Renal cortical epithelial cell (primary cell): ENCODE measurements around the gene ZNF101. TPM values are rescaled to one million over a fixed set of nuclear protein-coding genes. Genes with fewer than 3 reads are reported as not detected.
"Not testable (repeated sequence)": the region's sequence is repeated elsewhere in the genome, so short reads cannot be mapped to it uniquely, and the experiment has no call there.

Experiments used
- DNase-seq: peaks from one replicate; pipeline ENCODE4 v3.0.0-alpha.2; 2011; ENCODE audit warnings: low read depth
- total RNA-seq: library from RNA; depleted of rRNA; stranded (reverse); fragments of >200 nt; gene quantifications from 2 replicates; pipeline ENCODE4 v1.2.3, GENCODE V29; 2014

ZNF101 gene
- total RNA-seq, 1 donor from 2014 or later = 10.8 TPM

DNA sequence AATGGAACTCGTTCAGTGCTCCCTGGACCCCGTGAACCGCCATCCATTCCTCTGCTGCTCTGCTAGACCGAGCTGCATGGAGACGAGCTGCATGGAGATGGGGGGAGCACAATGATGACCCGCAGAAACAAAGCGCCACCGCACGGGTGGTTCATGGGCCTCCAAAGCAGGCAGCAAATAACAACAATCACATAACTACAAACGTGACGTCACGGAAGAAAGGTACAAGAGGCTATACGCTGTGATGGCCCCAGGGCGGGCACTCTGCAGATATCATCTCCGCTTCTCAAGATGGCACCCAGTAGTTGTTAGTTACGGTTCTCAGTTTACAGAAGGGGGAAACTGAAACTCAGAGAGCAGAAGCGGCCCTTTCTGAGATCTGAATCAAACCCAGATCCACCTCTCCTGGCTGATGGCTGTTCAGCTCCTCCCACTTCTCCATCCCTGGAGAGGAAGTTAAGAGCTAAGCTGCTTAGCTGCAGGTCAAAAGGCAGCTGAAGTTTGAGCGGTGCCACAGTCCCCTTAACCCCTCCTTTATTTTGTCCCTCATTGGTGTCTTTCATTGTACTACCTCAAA is 6.9 kb upstream of the ZNF101 start:
- no peak for DNase-seq

DNA sequence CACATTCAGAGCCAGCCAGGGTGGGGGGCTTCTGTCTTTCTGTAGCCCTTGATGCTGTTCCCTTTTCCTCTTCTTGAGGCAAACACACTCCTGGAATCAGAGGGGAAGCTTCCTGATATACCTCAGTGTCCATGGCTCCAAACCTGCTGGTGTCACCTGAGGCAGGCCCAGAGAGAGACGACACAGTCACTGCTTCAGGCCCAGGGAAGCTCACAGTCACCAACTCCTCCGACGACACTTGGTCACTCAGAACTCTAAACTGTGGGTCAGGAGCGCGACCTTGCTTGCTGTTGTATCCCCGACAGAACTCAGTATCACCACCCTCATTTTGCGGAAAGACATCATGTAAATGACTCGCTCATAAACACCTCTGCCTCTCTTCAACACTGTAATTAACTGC is 6.3 kb upstream of the ZNF101 start:
- no peak for DNase-seq

DNA sequence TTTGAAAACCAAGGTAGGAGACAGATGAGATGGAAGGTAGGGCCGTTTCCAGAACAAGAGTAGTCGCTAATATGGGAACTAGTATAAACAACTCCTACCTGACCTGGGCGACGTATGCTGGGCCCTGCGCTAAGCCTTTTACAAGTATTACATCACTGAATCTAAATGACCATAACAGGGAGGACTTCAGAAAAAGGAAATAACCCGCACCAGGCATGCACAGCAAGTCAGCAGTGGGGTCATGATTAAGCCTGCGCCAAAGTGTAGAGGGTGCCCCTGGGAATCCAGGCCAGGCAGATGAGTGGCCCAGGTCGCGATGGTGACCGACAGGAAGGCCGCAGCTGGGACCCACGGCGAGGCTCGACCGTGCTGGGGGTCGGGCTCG is 5.8 kb upstream of the ZNF101 start:
- DNase-seq = peak; percentile 13

DNA sequence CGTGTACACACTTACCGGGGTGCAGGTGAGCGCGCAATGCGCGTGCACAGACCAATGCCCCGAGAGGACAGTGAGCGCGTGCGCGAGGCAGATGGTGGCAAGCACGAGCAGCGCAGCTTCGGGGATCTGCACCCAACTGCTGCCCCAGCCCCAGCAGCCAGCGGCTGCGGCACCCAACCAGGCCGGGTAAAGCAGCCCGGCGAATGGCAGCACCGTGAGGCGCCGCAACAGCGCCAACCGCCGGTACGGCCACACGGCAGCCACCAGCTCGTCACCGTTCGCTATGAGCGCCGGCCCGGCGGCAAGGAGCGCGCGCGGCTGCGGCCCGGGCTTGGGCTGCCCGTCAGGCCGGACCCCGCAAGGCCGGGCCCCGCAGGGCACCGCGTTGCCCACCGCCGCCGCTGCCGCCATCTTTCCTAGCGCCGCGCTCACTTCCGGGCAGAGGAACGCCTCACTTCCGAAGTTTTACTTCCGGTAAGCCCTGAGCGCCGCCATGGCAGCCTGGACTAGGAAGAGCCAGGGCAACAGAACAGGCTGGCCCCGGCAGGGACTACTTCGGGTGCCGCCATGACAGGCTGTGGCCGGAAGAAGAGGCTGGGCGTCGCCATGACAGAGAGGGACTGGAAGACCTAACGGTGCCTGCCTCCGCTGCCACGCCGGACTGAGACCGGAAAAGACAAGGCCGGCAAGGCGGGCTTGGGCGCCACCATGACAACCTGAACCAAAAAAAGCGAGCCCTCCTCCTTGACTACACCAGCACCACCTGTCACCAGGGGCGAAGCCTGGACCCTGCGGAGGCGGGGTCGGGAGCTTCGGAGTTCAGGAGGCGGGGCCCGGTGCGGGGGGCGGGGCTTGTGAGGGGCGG is 5.2 kb upstream of the ZNF101 start, which contains the start of gene ATP13A1:
ATP13A1 (minus strand) TSS at position 421 of the 865 bp plus-strand sequence; CDS start at position 411, 10 bp downstream.
- peak; percentile 94 for DNase-seq

DNA sequence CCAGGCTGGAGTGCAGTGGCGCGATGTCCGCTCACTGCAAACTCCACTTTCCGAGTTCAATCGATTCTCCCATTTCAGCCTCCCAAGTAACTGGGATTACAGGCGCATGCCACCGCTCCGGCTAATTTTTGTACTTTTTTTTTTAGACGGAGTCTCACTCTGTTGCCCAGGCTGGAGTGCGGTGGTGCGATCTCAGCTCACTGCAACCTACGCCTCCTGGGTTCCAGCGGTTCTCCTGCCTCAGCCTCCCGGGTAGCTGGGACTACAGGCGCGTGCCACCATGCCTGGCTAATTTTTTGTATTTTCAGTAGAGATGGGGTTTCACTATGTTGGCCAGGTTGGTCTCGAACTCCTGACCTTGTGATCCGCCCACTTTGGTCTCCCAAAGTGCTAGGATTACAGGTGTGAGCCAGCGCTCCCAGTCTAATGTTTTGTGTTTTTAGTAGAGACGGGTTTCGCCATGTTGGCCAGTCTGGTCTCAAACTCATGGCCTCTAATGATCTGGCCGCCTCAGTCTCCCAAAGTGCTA is 3.2 kb upstream of the ZNF101 start:
- DNase-seq = not testable (repeated sequence)

DNA sequence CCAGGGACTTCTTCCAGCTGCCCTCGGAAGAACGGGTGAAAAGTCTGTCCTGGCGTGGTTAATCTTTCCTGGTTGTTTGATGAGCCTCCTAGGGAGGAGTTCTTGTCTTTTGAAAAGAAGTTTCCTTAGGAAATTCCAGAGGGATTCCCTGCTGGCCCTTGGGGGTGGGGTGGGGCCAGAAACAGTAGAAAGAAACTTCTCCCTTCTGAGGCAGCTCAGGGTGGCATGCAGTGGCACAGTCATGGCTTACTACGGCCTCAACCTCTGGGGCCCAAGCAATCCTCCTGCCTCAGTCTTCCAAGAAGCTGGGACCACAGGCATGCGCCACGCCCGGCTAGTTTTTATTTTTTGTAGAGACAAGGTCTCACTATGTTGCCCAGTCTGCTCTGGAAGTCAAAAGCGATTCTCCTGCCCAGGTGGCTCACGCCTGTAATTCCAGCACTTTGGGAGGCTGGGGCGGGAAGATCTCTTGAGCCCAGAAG is 1.5 kb downstream of the ZNF101 start:
- DNase-seq = no peak

DNA sequence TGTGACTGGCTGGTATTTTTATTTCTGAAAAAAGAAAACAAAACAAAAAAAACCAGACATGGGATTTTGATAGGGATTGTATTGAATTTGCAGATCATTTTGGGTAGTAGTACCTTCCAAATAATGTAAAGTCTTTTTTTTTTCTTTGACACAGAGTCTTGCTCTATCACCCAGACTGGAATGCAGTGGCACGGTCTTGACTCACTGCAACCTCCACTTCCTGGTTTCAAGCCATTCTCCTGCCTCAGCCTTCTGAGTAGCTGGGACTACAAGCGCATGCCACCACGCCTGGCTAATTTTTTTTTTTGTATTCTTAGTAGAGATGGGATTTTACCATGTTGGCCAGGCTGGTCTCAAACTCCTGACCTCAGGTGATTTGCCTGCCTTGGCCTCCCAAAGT is 4.2 kb downstream of the ZNF101 start:
- no peak for DNase-seq

DNA sequence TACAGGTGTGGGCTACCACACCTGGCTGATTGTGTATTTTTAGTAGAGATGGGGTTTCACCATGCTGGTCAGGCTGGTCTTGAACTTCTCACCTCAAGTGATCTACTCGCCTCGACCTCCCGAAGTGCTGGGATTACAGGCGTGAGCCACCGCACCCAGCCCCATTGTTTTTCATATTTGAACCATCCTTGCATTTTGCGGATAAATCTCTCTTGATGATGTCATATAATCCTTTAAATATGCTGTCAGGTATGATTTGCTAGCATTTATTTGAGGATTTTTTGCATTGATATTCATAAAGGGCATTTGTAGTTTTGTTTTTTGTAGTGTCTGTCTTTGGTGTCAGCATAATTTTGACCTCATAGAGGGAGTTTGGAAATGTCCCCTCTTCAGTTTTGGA is 5.7 kb downstream of the ZNF101 start:
- no peak for DNase-seq

DNA sequence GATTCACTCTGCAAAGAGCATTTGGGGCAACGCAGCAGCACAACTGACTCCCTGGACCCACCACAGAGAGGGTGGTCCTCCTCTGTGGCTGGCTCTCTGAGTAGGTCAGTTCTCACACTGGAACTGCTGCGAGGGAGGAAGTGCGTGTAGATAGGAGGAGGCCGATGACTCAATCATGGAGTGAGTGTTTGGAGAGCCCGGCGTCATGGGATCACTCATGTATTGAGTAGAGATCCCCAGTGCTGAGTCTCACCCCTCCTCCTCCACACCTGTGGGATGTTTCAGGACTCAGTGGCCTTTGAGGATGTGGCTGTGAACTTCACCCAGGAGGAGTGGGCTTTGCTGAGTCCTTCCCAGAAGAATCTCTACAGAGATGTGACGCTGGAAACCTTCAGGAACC is 8.9 kb downstream of the ZNF101 start:
- DNase-seq = no peak

DNA sequence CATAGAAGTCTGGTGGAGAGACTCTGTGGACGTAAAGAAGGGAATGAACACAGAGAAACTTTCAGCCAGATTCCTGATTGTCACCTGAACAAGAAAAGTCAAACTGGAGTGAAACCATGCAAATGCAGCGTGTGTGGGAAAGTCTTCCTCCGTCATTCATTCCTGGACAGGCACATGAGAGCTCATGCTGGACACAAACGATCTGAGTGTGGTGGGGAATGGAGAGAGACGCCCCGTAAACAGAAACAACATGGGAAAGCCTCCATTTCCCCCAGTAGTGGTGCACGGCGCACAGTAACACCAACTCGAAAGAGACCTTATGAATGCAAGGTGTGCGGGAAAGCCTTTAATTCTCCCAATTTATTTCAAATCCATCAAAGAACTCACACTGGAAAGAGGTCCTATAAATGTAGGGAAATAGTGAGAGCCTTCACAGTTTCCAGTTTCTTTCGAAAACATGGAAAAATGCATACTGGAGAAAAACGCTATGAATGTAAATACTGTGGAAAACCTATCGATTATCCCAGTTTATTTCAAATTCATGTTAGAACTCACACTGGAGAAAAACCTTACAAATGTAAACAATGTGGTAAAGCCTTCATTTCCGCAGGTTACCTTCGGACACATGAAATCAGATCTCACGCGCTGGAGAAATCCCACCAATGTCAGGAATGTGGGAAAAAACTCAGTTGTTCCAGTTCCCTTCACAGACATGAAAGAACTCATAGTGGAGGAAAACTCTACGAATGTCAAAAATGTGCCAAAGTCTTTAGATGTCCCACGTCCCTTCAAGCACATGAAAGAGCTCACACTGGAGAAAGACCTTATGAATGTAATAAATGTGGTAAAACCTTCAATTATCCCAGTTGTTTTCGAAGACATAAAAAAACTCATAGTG is 10.8 kb downstream of the ZNF101 start:
- no peak for DNase-seq

DNA sequence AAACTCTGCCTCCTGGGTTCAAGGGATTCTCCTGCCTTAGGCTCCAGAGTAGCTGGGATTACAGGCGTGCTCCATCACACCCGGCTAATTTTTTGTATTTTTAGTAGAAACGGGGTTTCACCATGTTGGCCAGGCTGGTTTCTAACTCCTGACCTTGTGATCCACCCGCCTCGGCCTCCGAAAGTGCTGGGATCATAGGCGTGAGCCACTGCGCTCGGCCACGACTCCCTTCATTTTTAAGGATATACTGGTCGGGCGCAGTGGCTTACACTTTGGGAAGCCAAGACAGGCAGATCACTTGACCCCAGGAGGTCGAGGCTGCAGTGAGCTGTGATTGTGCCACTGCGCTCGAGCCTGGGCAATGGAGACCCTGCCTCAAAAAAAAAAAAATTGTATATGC is 17.5 kb downstream of the ZNF101 start:
- not testable (repeated sequence) for DNase-seq

DNA sequence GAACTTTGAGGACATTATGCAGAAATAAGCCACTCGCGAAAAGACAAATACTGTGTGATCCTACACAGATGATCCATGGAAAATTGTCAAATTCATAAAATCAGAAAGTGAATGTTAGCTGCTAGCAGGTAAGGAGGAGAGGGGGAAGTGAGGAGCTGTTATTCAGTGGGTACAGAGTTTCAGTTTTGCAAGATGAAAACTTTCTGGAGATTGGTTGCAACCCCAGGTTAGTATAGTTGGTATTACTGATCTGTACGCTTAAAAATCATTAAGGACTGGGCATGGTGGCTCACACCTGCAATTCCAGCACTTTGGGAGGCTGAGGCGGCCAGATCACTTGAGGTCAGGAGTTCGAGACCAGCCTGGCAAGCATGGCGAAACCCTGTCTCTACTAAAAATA is 17.9 kb downstream of the ZNF101 start:
- no peak for DNase-seq

DNA sequence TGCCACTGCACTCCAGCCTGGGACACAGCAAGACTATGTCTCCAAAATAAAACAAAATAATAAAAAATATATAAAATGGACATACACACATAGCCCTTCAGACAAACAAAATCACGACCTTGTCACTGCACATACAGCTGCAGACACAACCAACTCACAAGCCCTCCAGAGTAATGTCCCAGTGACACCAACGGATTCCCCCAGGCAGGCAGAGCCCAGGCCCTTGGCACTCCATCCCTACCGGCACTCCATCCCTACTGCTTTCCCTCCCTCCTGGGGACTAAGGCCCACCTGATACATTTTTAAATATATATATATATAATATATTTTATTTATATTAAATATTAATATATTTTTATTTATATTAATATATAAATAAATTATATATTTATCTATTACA is 18.5 kb downstream of the ZNF101 start:
- no peak for DNase-seq

DNA sequence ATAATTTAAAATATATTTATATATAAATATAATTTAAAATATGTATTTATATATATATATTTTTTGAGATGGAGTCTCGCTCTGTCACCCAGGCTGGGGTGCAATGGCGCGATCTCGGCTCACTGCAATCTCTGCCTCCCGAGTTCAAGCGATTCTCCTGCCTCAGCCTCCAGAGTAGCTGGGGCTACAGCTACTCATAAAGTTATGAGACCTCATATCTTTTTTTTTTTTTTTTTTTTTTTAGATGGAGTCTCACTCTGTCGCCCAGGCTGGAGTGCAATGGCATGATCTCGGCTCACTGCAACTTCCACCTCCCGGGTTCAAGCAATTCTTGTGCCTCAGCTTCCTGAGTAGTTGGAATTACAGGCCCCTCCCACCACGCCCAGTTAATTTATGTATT is 20.4 kb downstream of the ZNF101 start:
- not testable (repeated sequence) for DNase-seq

DNA sequence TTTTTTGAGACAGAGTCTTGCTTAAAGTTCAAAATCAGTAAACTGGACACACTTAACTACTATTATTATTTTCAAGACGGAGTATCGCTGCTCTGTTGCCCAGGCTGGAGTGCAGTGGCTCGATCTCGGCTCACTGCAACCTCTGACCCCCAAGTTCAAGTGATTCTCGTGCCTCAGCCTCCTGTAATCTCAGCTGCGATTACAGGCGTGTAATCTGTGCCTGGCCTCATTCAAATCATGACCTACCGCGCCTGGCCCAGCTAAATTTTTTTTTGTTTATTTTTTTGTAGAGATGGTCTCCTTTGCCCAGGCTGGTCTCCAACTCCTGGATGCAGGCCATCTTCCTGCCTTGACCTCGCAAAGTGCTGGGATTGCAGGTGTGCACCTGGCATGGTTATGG is 23.0 kb downstream of the ZNF101 start:
- DNase-seq = no peak

DNA sequence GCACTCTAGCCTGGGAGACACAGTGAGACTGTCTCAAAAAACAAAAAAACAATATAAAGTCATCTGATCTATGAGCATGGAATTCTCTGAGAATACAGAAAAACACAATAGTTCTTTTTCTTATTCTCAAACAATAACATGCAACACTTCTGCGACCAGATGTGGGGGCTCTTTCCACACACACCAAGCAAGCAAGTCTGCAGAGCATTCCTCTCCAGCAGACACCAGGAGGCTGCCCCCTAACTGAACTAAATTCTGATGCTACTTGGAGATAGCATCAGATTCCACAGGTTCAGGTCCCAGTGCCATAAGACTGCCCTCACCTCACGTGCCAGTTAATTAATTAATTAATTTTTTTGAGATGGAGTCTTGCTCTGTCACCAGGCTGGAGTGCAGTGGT is 27.7 kb downstream of the ZNF101 start:
- DNase-seq = no peak

DNA sequence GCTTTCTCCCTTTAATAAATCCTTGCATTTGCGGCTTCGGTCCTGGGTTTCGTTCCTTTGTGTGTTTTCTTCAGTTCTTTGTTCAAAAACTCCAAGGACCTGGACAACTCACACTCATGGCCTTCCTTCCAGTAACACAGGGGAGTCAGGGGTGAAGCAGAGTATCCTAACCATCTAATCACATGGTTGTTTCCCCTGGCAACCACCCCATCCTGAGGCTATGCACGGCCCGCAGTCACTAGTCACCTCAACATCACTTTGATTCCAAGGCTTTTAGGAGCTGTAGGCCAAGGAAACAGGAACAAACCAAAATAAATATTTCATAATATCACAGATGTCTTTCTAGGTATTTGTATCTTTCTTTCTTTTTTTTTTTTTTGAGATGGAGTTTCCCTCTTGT is 28.9 kb downstream of the ZNF101 start:
- DNase-seq = no peak

DNA sequence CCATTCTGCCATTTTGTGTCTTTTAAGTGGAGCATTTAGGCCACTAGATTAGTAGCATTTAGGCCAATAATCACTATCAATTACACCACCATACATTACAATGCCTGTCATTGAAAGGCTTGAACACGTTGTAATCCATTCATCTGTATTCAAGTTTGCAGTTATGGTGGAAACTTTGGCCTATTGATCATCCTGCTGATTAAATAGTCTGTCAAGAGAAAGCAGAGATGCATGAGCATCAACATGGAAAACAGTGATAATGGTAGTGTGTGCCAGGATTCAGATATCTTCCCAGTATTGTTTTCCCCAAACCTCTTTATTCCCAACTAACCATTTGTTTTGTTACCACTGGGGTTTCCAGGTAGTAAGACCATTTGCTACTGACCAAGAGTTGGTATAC is 31.9 kb downstream of the ZNF101 start:
- not testable (repeated sequence) for DNase-seq

DNA sequence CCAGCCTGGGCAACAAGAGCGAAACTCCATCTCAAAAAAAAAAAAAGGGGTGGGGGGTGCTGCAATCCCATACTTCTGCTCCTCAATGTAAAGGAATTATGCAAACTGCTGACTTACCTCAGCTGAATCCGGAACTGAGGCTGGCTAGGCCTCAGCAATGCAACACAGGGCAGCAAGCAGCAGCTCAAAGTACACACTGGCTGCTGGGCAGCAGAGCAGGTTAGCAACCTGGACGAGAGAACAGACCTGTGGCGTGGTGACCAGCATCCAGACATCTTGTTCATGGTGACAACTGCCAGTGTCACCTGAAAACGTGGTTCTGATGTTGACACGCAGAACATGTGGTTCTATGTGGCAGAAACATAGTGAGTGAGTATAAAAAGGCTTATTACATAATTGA is 36.2 kb downstream of the ZNF101 start:
- no peak for DNase-seq

DNA sequence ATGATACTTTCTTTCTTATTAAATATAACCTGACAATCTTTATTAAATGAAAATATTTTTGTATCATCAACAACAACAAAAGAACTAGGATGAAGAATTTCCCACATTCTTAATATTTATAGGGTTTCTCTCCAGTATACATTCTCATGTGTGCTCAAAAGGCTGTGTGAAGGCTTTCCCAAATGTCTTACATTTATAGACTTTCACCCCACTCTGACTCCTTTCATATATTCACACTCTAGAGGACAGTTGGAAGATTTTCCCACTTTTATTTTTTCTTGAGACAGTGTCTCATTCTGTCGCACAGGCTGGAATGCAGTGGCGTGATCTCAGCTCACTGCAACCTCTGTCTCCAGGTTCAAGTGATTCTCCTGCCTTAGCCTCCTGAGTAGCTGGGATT is 41.9 kb downstream of the ZNF101 start:
- no peak for DNase-seq

DNA sequence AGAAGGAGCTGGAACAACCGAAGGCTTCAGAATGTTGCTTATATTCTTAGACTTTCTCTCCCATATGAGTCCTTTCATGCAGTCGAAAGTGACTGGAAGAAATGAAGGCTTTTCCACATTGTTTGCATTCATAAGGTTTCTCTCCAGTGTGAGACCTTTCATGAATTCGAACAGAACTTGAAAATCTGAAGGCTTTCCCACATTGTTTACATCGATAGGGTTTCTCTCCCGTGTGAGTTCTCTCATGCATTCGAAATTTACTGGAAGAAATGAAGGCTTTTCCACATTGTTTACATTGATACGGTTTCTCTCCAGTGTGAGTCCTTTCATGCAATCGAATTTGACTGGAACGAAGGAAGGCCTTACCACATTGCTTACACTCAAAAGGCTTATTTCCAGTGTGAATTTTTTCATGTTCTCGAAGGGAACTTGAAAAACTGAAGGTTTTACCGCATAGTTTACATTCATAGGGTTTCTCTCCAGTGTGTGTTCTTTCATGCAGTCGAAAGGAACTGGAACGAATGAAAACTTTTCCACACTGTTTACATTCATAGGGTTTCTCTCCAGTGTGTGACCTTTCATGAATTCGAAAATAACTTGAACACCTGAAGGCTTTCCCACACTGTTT is 42.8 kb downstream of the ZNF101 start:
- DNase-seq = no peak
